H1 (cell line): ENCODE data around the gene TMEM168. TPM values are rescaled to one million over a fixed set of nuclear protein-coding genes. Genes with fewer than 3 reads are reported as not detected.

Experiments
- CBX8 ChIP-seq: fragments of 300-800, 300-1000 bp; sonication (generic); IDR thresholded peaks from 2 replicates; pipeline ENCODE4 v1.7.1; 2016; ENCODE audit warnings: low read depth, low read length, borderline replicate concordance
- CHD7 ChIP-seq: fragments of 300-600 bp; sonication (generic); IDR thresholded peaks from 2 replicates; pipeline ENCODE4 v1.7.1; 2012; ENCODE audit warnings: low read length, moderate library complexity, mild to moderate bottlenecking, inconsistent platforms; ENCODE audit not compliant: insufficient replicate concordance
- KDM4A ChIP-seq: IDR thresholded peaks from one replicate; pipeline ENCODE4 v1.7.1; 2012; ENCODE audit warnings: low read depth, mild to moderate bottlenecking, moderate library complexity, low read length, inconsistent platforms; ENCODE audit not compliant: severe bottlenecking
- RFX5 ChIP-seq: IDR thresholded peaks from 2 replicates; pipeline ENCODE4 v1.6.1; 2011; ENCODE audit warnings: low read depth, low read length, improper control_type of control experiment, borderline replicate concordance
- RNF2 ChIP-seq: fragments of 200-900, 300-1000 bp; sonication (generic); IDR thresholded peaks from 2 replicates; pipeline ENCODE4 v1.7.1; 2016; ENCODE audit warnings: borderline replicate concordance, low read depth, mild to moderate bottlenecking, antibody characterized with exemption, low read length; ENCODE audit not compliant: poor library complexity, severe bottlenecking; ENCODE audit errors: missing control alignments
- SRF ChIP-seq: IDR thresholded peaks from 2 replicates; pipeline ENCODE4 v1.6.1; 2011; ENCODE audit warnings: mild to moderate bottlenecking, low read depth, low read length, moderate library complexity
- TBP ChIP-seq: IDR thresholded peaks from 2 replicates; pipeline ENCODE4 v1.6.1; 2011; ENCODE audit warnings: low read depth, low read length, improper control_type of control experiment
- USF2 ChIP-seq: IDR thresholded peaks from 2 replicates; pipeline ENCODE4 v1.6.1; 2011; ENCODE audit warnings: low read length, improper control_type of control experiment
- polyA plus RNA-seq, 7 experiments: library from polyadenylated mRNA; depleted of rRNA in 3 of 7; stranded (reverse) in 5 of 7; unstranded in 2 of 7; fragments of >200 nt in 5 of 7; fragments of 200-250 nt in 2 of 7; gene quantifications; 1 replicate in 5 of 7; 2 replicates in 1 of 7; 4 replicates in 1 of 7; pipeline versions ENCODE4 v1.2.1 to v1.2.3, GENCODE V29; 2011 to 2013; ENCODE audit warnings: missing spikeins in 2 of 7, mixed read lengths in 2 of 7
- total RNA-seq: library from RNA; stranded (reverse); fragmentation: NEBNext Ultra II Directional; extraction: Animal tissue kit (Norgen Biotek cat#: 25700); gene quantifications from 2 replicates; pipeline ENCODE4 v1.2.1, GENCODE V29; 2021

TMEM168 gene
- total and polyA plus RNA-seq, 2 of the 8 experiments (the other 6 are each of a cell fraction or from before 2014, with no cell fraction given), result 8.9 to 11.1 TPM

GRCh38 chr7:112714917-112715316 lies 75.3 kb downstream of the TMEM168 start (continued):
- TF ChIP-seq CHD7 (no peak), RFX5 (no peak), TBP (no peak), SRF (no peak), RNF2 (no peak), KDM4A (no peak), CBX8 (no peak), USF2 (no peak)
